Mucosa of descending colon (tissue), 3 donors: ENCODE measurements around the gene MPC1. TPM values are rescaled to one million over a fixed set of nuclear protein-coding genes. Genes with fewer than 3 reads are reported as not detected.
A peak's percentile ranks its signal among the peaks of the same experiment; 100 is the strongest.
"Not testable (repeated sequence)": the region's sequence is repeated elsewhere in the genome, so short reads cannot be mapped to it uniquely, and the experiment has no call there.

Experiments
- ATAC-seq: fragments of 200-7000 bp; cut with Tn5 transposase; one replicate; pipeline ENCODE4 v1.9.1; 2020; ENCODE audit warnings: mild to moderate bottlenecking, moderate library complexity
- DNase-seq, 3 donors: peaks; one replicate each; pipeline ENCODE4 v3.0.0-alpha.2; 2020
- H3K36me3 ChIP-seq: fragments of 200-600 bp; one replicate; pipeline ENCODE4 v1.8.0; 2021; ENCODE audit warnings: low read depth, mild to moderate bottlenecking
- H3K4me1 ChIP-seq: fragments of 200-600 bp; one replicate; pipeline ENCODE4 v1.8.0; 2021; ENCODE audit warnings: low read depth, mild to moderate bottlenecking
- H3K4me3 ChIP-seq: fragments of 200-600 bp; one replicate; pipeline ENCODE4 v1.8.0; 2021; ENCODE audit warnings: mild to moderate bottlenecking
- H3K9me3 ChIP-seq: fragments of 200-600 bp; one replicate; pipeline ENCODE4 v1.8.0; 2021; ENCODE audit warnings: mild to moderate bottlenecking
- CTCF ChIP-seq: fragments of 200-600 bp; IDR thresholded peaks from one replicate; pipeline ENCODE4 v1.8.0; 2022; ENCODE audit warnings: antibody characterized with exemption, mild to moderate bottlenecking
- intact Hi-C, 2 donors: fragments of 100-400 bp; cut with DNase I in 1 of 2; cut with micrococcal nuclease in 1 of 2; formaldehyde crosslinking; loops; one replicate each; pipeline versions ENCODE4 v1.11.0 to v1.11.1; 2022; cut with DNase I, micrococcal nuclease
- total RNA-seq, 3 donors: library from RNA; stranded (reverse); fragmentation: NEBNext Ultra II Directional in 2 of 3; extraction: Animal tissue kit (Norgen Biotek cat#: 25700) in 2 of 3; gene quantifications; one replicate each; pipeline versions ENCODE4 v1.2.1 to v1.2.4, GENCODE V29; 2021 to 2023
- donor health status: DM: no; HTN: no; CAD: no; lungs with moderate emphysema.
- donor health status: DM: no; HTN: no; CAD: no.
- donor health status: DM: no; HTN: yes; CAD: no.

Gene MPC1
- total RNA-seq, 3 donors from 2014 or later = 75.0 to 139 (median 117) TPM

- DNase-seq = no peak
- Histone ChIP-seq H3K4me3 (no peak overlapping the region), H3K4me1 (no peaks in the 10 kb centered on the region), H3K9me3 (no peaks in the 10 kb centered on the region), H3K36me3 (no peaks in the 10 kb centered on the region)
- TF ChIP-seq CTCF = no peak
- ATAC-seq = no peak
- intact Hi-C loops = no loop called here
These were observed 16.9 kb downstream of the MPC1 start for GRCh38 chr6:166365806-166366205.

GRCh38 chr6:166365221-166365620, 17.5 kb downstream of the MPC1 start:
- no peak for DNase-seq
- intact Hi-C loops = no loop called here
- H3K9me3 ChIP-seq = no peaks in the 10 kb centered on the region
- no peak for TF ChIP-seq CTCF
- no peak for ATAC-seq
- H3K36me3 ChIP-seq = no peaks in the 10 kb centered on the region
- no peaks in the 10 kb centered on the region for H3K4me1 ChIP-seq
- no peak overlapping the region for H3K4me3 ChIP-seq

GRCh38 chr6:166364456-166364855, 18.3 kb downstream of the MPC1 start:
- DNase-seq (no peak), ATAC-seq (no peak)
- no peak overlapping the region for H3K4me3 ChIP-seq

GRCh38 chr6:166362427-166362826, 20.3 kb downstream of the MPC1 start:
- DNase-seq, H3K4me3 ChIP-seq, H3K36me3 ChIP-seq, intact Hi-C loops, ATAC-seq, H3K9me3 ChIP-seq, H3K4me1 ChIP-seq: not testable (repeated sequence)

More at GRCh38 chr6:166364456-166364855, 18.3 kb downstream of the MPC1 start:
- intact Hi-C loops = no loop called here
- H3K36me3 ChIP-seq = no peaks in the 10 kb centered on the region
- no peaks in the 10 kb centered on the region for H3K9me3 ChIP-seq
- no peak for TF ChIP-seq CTCF
- no peaks in the 10 kb centered on the region for H3K4me1 ChIP-seq

- DNase-seq (peak in 1 of 3 donors; percentile 23), ATAC-seq (peak; percentile 38)
- Histone ChIP-seq H3K4me3 (no peak overlapping the region), H3K9me3 (no peaks in the 10 kb centered on the region), H3K4me1 (no peaks in the 10 kb centered on the region), H3K36me3 (no peaks in the 10 kb centered on the region)
- no peak for TF ChIP-seq CTCF
- intact Hi-C loops = no loop called here
These were observed 21.7 kb downstream of the MPC1 start for GRCh38 chr6:166361077-166361429.

- H3K36me3 ChIP-seq = no peaks in the 10 kb centered on the region
- no peaks in the 10 kb centered on the region for H3K9me3 ChIP-seq
- H3K4me3 ChIP-seq = no peak overlapping the region
- no peaks in the 10 kb centered on the region for H3K4me1 ChIP-seq
- ATAC-seq (no peak), DNase-seq (no peak)
- no peak for TF ChIP-seq CTCF
- intact Hi-C loops = no loop called here
These were observed 22.3 kb downstream of the MPC1 start for GRCh38 chr6:166360243-166361076.
